NB4 (cell line): ENCODE measurements around the gene RAC3.

Experiments
- CTCF ChIP-seq: IDR thresholded peaks from one replicate; pipeline ENCODE4 v1.5.1; 2012; ENCODE audit warnings: low read depth, low read length
- MAX ChIP-seq: IDR thresholded peaks from 2 replicates; pipeline ENCODE4 v1.6.1; 2011; ENCODE audit warnings: low read depth, low read length
- MYC ChIP-seq: IDR thresholded peaks from 2 replicates; pipeline ENCODE4 v1.6.1; 2011; ENCODE audit warnings: low read depth, low read length
- POLR2A ChIP-seq: IDR thresholded peaks from 2 replicates; pipeline ENCODE4 v1.6.1; 2011; ENCODE audit warnings: mild to moderate bottlenecking; ENCODE audit not compliant: insufficient read length; ENCODE audit errors: extremely low read depth

GRCh38 chr17:82055965-82056728, 24.7 kb downstream of the RAC3 start:
- no peak for TF ChIP-seq CTCF
- TF ChIP-seq POLR2A, result no peak
- no peak for TF ChIP-seq MYC
- TF ChIP-seq MAX, result no peak
